HepG2 (cell line): ENCODE results near the gene ANXA2. TPM values are rescaled to one million over a fixed set of nuclear protein-coding genes. Genes with fewer than 3 reads are reported as not detected.
A peak's percentile ranks its signal among the peaks of the same experiment; 100 is the strongest.

Source experiments
- ARNT2 ChIP-seq: sonication (generic); formaldehyde crosslinking; IDR thresholded peaks from 2 replicates; pipeline ENCODE4 v1.8.0; 2022; ENCODE audit warnings: mild to moderate bottlenecking, low read depth, missing genetic modification reagents, moderate library complexity
- ESRRA ChIP-seq: sonication (generic); formaldehyde crosslinking; IDR thresholded peaks from 2 replicates; pipeline ENCODE4 v1.5.1; 2020; ENCODE audit warnings: mild to moderate bottlenecking, low read depth, missing genetic modification reagents
- EZH2 ChIP-seq: conservative IDR thresholded peaks from 2 replicates; pipeline ENCODE4 v1.6.1; 2012; ENCODE audit warnings: mild to moderate bottlenecking, low read depth, low read length, moderate library complexity
- HDAC2 ChIP-seq: sonication (generic); formaldehyde crosslinking; IDR thresholded peaks from 2 replicates; pipeline ENCODE4 v1.4.0; 2020; ENCODE audit warnings: missing genetic modification reagents
- RXRA ChIP-seq: sonication (generic); formaldehyde crosslinking; IDR thresholded peaks from 2 replicates; pipeline ENCODE4 v1.5.1; 2020; ENCODE audit warnings: missing genetic modification reagents
- SMARCE1 ChIP-seq: fragments of 450-650 bp; IDR thresholded peaks from 2 replicates; pipeline ENCODE4 v1.6.1; 2017; ENCODE audit warnings: borderline replicate concordance
- SP4 ChIP-seq: sonication (generic); formaldehyde crosslinking; IDR thresholded peaks from 2 replicates; pipeline ENCODE4 v1.8.1; 2023; ENCODE audit warnings: mild to moderate bottlenecking, missing genetic modification reagents
- ZNF232 ChIP-seq: sonication (generic); formaldehyde crosslinking; IDR thresholded peaks from 2 replicates; pipeline ENCODE4 v1.4.0; 2020; ENCODE audit warnings: missing genetic modification reagents, borderline replicate concordance
- ZNF432 ChIP-seq: sonication (generic); formaldehyde crosslinking; IDR thresholded peaks from 2 replicates; pipeline ENCODE4 v1.5.0; 2020; ENCODE audit warnings: missing genetic modification reagents, mild to moderate bottlenecking, borderline replicate concordance
- ZNF562 ChIP-seq: sonication (generic); formaldehyde crosslinking; IDR thresholded peaks from 2 replicates; pipeline ENCODE4 v1.8.0; 2022; ENCODE audit warnings: missing genetic modification reagents, borderline replicate concordance
- ZNF607 ChIP-seq: sonication (generic); formaldehyde crosslinking; IDR thresholded peaks from 2 replicates; pipeline ENCODE4 v1.5.1; 2020; ENCODE audit warnings: missing genetic modification reagents, mild to moderate bottlenecking, borderline replicate concordance
- ZNF780A ChIP-seq: sonication (generic); formaldehyde crosslinking; IDR thresholded peaks from 2 replicates; pipeline ENCODE4 v1.8.0; 2022; ENCODE audit warnings: mild to moderate bottlenecking, missing genetic modification reagents, moderate library complexity
- polyA plus RNA-seq, 8 experiments: library from polyadenylated mRNA; depleted of rRNA in 3 of 8; stranded (reverse) in 7 of 8; unstranded in 1 of 8; fragments of >200 nt; fragmentation: Illumina TruSeq in 4 of 8; extraction: Trizol in 4 of 8; gene quantifications; 2 replicates each; pipeline versions ENCODE4 v1.2.1 to v1.2.3, GENCODE V29; 2011 to 2016; ENCODE audit warnings: low read depth in 4 of 8, missing spikeins in 1 of 8, mixed read lengths in 1 of 8; ENCODE audit not compliant: insufficient read depth in 1 of 8
- total RNA-seq, 5 experiments: library from RNA; depleted of rRNA; stranded (reverse); fragments of >200 nt; fragmentation: Illumina TruSeq; extraction: Trizol; gene quantifications; 2 replicates each; pipeline ENCODE4 v1.2.3, GENCODE V29; 2016; ENCODE audit warnings: low read depth in 1 of 5
- TF ChIP-seq, protein P1 (sequence below): IDR thresholded peaks from 2 replicates; pipeline ENCODE4 v1.6.1; 2016; ENCODE audit warnings: mild to moderate bottlenecking
- TF ChIP-seq, protein P2 (sequence below), 2 experiments: sonication (generic) in 1 of 2; formaldehyde crosslinking in 1 of 2; IDR thresholded peaks; 2 replicates each; pipeline versions ENCODE4 v1.5.1 to v1.6.1; 2011 to 2020; ENCODE audit warnings: borderline replicate concordance in 1 of 2, low read depth in 1 of 2, low read length in 1 of 2, mild to moderate bottlenecking in 1 of 2, missing genetic modification reagents in 1 of 2, moderate library complexity in 1 of 2
- TF ChIP-seq, protein P3 (sequence below): sonication (generic); formaldehyde crosslinking; IDR thresholded peaks from 2 replicates; pipeline ENCODE4 v1.8.0; 2022; ENCODE audit warnings: mild to moderate bottlenecking, missing genetic modification reagents, borderline replicate concordance
- TF ChIP-seq, protein P4 (sequence below): sonication (generic); formaldehyde crosslinking; IDR thresholded peaks from 2 replicates; pipeline ENCODE4 v1.5.0; 2020; ENCODE audit warnings: mild to moderate bottlenecking, missing genetic modification reagents, borderline replicate concordance
- TF ChIP-seq, protein P5 (sequence below): sonication (generic); formaldehyde crosslinking; IDR thresholded peaks from 2 replicates; pipeline ENCODE4 v1.9.0; 2022; ENCODE audit warnings: missing genetic modification reagents, mild to moderate bottlenecking, borderline replicate concordance

Gene ANXA2
- total and polyA plus RNA-seq, 2 of the 13 experiments (the other 11 are each of a cell fraction or from before 2014, with no cell fraction given), result 196 to 613 TPM

DNA sequence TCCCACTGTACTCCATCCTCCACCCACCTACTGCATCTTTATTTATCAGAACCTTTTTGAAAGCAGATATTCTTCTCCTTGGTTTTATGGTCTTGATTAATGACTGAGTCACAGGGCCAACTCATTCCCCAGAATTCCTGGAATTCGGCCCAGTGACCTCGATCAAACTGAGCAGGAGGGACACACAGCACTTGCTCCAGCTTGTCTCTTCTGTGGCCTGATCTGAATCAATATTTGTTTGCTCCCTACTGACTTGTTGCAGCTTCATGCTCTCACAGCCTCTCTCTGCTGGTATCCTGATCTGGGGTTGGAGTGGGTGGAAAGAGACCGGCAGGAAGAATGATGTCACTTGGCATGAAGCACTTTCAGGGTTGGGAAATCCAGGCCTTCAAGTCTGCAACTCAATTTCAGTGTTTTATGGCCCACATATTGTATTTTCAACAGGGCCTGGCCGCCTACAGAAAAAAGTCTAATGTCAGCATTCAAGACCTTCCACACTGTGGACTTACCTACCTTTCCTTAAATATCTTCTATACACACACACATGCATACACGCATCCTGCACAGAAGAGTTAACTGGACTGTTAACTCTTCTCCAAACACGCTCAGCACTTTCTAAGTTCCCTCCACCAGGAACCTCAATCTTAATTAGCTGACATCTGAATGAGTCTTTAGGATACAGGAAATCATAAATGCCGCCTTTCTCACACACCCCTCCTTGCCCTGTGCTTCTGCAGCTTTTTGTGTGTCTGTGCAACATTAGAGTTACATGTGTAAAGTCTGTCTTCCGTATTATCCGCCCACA lies 4.6 kb downstream of the ANXA2 start (continued):
- TF ChIP-seq, protein P1, sequence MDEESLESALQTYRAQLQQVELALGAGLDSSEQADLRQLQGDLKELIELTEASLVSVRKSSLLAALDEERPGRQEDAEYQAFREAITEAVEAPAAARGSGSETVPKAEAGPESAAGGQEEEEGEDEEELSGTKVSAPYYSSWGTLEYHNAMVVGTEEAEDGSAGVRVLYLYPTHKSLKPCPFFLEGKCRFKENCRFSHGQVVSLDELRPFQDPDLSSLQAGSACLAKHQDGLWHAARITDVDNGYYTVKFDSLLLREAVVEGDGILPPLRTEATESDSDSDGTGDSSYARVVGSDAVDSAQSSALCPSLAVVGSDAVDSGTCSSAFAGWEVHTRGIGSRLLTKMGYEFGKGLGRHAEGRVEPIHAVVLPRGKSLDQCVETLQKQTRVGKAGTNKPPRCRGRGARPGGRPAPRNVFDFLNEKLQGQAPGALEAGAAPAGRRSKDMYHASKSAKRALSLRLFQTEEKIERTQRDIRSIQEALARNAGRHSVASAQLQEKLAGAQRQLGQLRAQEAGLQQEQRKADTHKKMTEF (CRISPR knock-in tag), result peak; percentile 91
- TF ChIP-seq HDAC2 (peak; percentile 93), ZNF232 (CRISPR knock-in tag) (no peak), SP4 (0 out of 2 replicates have a peak, but pooled peaks have one; percentile 43), ZNF562 (CRISPR knock-in tag) (no peak), ZNF432 (CRISPR knock-in tag) (no peak), ARNT2 (no peak), ESRRA (CRISPR knock-in tag) (no peak), ZNF607 (CRISPR knock-in tag) (no peak; the same call in 1 of the 2 replicates), ZNF780A (no peak), EZH2 (no peak), SMARCE1 (no peak), RXRA (CRISPR knock-in tag) (peak; percentile 90; the same call in 1 of the 2 replicates)
- TF ChIP-seq, protein P2, sequence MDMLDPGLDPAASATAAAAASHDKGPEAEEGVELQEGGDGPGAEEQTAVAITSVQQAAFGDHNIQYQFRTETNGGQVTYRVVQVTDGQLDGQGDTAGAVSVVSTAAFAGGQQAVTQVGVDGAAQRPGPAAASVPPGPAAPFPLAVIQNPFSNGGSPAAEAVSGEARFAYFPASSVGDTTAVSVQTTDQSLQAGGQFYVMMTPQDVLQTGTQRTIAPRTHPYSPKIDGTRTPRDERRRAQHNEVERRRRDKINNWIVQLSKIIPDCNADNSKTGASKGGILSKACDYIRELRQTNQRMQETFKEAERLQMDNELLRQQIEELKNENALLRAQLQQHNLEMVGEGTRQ (IDR thresholded peaks at IDR 0.05; ENCODE audit: low read depth, low read length), result no peak
- TF ChIP-seq, protein P2 (CRISPR knock-in tag; IDR thresholded peaks at IDR 0.05; ENCODE audit: borderline replicate concordance), result no peak
- TF ChIP-seq, protein P3, sequence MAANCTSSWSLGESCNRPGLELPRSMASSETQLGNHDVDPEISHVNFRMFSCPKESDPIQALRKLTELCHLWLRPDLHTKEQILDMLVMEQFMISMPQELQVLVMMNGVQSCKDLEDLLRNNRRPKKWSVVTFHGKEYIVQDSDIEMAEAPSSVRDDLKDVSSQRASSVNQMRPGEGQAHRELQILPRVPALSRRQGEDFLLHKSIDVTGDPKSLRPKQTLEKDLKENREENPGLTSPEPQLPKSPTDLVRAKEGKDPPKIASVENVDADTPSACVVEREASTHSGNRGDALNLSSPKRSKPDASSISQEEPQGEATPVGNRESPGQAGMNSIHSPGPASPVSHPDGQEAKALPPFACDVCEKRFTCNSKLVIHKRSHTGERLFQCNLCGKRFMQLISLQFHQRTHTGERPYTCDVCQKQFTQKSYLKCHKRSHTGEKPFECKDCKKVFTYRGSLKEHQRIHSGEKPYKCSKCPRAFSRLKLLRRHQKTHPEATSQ, result no peak; the same call in 1 of the 2 replicates
- TF ChIP-seq, protein P4, sequence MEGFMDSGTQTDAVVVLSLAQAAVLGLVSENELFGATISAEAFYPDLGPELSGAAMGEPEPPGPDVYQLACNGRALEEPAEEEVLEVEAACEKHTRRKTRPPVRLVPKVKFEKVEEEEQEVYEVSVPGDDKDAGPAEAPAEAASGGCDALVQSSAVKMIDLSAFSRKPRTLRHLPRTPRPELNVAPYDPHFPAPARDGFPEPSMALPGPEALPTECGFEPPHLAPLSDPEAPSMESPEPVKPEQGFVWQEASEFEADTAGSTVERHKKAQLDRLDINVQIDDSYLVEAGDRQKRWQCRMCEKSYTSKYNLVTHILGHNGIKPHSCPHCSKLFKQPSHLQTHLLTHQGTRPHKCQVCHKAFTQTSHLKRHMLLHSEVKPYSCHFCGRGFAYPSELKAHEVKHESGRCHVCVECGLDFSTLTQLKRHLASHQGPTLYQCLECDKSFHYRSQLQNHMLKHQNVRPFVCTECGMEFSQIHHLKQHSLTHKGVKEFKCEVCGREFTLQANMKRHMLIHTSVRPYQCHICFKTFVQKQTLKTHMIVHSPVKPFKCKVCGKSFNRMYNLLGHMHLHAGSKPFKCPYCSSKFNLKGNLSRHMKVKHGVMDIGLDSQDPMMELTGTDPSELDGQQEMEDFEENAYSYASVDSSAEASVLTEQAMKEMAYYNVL (CRISPR knock-in tag), result peak; percentile 32; the same call in 1 of the 2 replicates
- TF ChIP-seq, protein P5, sequence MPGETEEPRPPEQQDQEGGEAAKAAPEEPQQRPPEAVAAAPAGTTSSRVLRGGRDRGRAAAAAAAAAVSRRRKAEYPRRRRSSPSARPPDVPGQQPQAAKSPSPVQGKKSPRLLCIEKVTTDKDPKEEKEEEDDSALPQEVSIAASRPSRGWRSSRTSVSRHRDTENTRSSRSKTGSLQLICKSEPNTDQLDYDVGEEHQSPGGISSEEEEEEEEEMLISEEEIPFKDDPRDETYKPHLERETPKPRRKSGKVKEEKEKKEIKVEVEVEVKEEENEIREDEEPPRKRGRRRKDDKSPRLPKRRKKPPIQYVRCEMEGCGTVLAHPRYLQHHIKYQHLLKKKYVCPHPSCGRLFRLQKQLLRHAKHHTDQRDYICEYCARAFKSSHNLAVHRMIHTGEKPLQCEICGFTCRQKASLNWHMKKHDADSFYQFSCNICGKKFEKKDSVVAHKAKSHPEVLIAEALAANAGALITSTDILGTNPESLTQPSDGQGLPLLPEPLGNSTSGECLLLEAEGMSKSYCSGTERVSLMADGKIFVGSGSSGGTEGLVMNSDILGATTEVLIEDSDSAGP, result no peak
